ENCODE measurements around the gene TK2.

TK2 gene

DNA sequence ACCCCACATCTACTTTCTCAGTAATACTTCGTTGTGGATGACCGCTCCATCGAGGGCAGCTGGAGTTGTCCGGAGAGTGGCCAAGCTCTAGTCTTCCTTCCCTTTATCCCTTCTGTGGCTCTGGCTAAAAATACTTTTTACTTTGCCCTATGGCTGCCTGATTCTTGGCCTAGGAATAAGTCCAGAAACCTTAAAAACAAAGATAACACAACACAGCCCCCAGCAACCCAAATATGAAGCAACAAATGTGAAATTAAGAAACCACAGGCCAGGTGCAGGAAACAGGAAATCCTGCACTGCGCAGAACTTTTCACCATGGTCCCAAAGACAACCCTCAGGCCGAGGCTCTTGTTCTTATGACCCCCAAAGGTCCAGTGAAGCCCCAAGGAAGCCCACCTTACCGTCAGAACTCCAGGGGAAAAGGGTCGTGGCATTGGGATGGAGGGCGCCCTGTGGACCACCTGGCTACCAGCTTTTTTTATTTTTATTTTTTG, 26.0 kb downstream of the TK2 start:
- Histone ChIP-seq H3K4me1 (peaks cover 93% of the 10 kb centered on the region), H3K4me3 (peak overlapping the region; percentile 41; the same call in 1 of the 2 replicates), H3K27me3 (no peaks in the 10 kb centered on the region), H3K4me2 (peak overlapping the region; percentile 92), H4K20me1 (no peaks in the 10 kb centered on the region), H3K9ac (peak overlapping the region; percentile 83), H3K9me3 (no peaks in the 10 kb centered on the region), H3K36me3 (peaks cover 8% of the 10 kb centered on the region; the same call in 1 of the 2 replicates), H3K27ac (peak overlapping the region; percentile 92)
- peak; percentile 100 for TF ChIP-seq Cebpa-rat (IDR thresholded peaks at IDR 0.05)

DNA sequence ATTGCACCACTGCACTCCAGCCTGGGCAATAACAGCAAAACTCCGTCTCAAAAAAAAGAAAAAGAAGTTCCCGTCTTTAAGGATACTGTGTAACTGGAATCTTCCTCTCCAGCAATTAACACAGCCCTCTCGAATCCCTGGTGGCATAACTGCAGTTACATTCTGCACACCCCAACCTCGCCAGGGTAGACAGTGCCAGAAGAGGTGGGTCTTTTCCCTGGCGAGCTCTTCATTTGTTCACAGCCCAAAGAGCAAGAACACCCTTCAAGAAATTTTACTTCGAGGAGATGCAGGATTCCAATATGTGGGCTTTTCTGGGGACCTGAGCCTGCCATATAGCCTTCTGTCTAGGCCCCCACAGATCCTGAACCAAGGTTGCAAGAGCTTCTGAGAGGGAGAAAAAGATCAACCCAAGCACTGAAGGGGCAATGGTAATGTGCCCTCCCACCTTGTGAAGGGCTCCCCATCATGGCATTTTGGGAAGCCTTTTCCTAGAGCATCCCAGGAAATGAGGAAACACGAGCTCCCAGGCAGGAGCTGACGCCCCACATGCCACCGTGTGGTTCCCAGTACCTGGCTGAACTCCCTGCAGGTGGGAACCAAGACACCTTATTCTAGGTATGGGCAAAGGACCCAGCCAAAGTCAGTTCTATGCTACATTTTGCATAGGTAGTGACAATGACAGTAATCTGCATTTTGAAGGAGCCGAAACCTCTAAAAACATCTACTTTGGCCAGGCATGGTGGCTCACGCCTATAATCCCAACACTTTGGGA, 26.9 kb downstream of the TK2 start:
- H3K27ac ChIP-seq = peak overlapping the region; percentile 92
- peak overlapping the region; percentile 83 for H3K9ac ChIP-seq
- H3K4me1 ChIP-seq = peaks cover 100% of the 10 kb centered on the region
- H3K4me3 ChIP-seq = no peak overlapping the region
- peak overlapping the region; percentile 92 for H3K4me2 ChIP-seq
- peaks cover 2% of the 10 kb centered on the region; the same call in 1 of the 2 replicates for H3K36me3 ChIP-seq
- no peak for TF ChIP-seq Cebpa-rat (IDR thresholded peaks at IDR 0.05)
- no peaks in the 10 kb centered on the region for H4K20me1 ChIP-seq
- H3K27me3 ChIP-seq = no peaks in the 10 kb centered on the region
- H3K9me3 ChIP-seq = no peaks in the 10 kb centered on the region

DNA sequence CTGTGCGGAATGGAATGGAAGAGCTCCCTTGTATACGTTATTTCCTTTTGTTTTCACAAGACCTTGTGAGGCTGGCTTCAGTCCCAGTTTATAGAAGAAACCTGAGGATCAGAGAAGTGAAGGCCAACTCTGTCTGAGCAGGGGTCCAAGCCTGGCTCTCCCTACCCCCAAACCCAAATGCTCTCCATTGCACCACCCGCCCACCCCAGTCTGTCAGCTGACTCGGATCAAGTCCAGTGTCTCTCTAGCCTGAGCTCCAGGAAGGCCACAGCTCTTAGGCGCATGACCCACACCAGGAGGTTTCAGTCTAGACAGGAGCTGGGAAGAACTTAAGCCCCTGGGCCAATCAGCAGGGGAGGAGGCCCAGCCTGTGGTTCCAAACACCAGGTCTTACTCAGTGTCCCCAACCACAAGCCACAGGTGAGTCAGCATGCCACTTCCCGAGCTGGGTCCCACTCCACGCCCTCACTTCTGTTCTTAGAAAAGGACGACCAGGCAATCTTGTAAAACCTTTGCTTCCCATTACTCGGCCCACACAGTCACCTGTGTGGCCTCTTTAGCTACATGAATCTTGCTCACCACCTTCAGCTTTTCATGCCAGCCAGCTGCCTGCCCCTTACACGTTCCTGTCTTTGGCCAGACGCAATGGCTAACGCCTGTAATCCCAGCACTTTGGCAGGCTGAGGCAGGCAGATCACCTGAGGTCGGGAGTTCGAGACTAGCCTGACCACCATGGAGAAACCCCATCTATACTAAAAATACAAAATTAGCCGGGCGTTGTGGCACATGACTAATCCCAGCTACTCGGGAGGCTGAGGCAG, 27.8 kb downstream of the TK2 start:
- Histone ChIP-seq H3K4me3 (peak overlapping the region; percentile 16; the same call in 1 of the 2 replicates), H3K9me3 (no peaks in the 10 kb centered on the region), H3K4me2 (peak overlapping the region; percentile 92), H3K9ac (peak overlapping the region; percentile 83; the same call in 1 of the 2 replicates), H3K27me3 (no peaks in the 10 kb centered on the region), H4K20me1 (no peaks in the 10 kb centered on the region), H3K4me1 (peaks cover 100% of the 10 kb centered on the region), H3K27ac (peak overlapping the region; percentile 92), H3K36me3 (no peaks in the 10 kb centered on the region)
- TF ChIP-seq Cebpa-rat (IDR thresholded peaks at IDR 0.05) = no peak

DNA sequence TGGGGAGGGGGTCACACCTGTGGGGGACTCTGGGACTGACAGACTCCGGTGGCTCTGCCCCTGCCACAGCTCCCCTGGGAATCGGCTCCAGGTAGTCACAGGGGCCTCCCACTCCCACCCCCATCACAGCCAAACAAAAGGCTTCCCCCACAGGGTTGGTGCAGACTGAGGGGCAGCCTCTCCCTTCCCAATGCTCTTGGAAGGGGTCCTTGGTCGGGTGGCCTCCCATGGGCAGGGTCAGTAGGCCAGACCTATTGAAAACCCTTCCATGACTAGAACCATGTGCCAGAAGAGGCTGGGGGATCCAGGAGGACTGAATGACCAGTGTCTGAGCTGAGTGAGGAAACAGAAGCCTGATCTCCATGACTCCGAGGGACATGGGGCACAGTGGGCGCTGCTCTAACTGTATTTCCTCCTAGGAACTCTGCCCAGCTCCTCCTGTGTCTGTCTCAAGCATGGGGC, 28.6 kb downstream of the TK2 start:
- Histone ChIP-seq H3K36me3 (no peaks in the 10 kb centered on the region), H3K4me2 (peak overlapping the region; percentile 92), H3K27ac (peak overlapping the region; percentile 92), H3K4me3 (no peak overlapping the region), H3K9me3 (no peaks in the 10 kb centered on the region), H4K20me1 (no peaks in the 10 kb centered on the region), H3K9ac (no peak overlapping the region), H3K27me3 (no peaks in the 10 kb centered on the region), H3K4me1 (peaks cover 100% of the 10 kb centered on the region)
- TF ChIP-seq Cebpa-rat (IDR thresholded peaks at IDR 0.05) = no peak

DNA sequence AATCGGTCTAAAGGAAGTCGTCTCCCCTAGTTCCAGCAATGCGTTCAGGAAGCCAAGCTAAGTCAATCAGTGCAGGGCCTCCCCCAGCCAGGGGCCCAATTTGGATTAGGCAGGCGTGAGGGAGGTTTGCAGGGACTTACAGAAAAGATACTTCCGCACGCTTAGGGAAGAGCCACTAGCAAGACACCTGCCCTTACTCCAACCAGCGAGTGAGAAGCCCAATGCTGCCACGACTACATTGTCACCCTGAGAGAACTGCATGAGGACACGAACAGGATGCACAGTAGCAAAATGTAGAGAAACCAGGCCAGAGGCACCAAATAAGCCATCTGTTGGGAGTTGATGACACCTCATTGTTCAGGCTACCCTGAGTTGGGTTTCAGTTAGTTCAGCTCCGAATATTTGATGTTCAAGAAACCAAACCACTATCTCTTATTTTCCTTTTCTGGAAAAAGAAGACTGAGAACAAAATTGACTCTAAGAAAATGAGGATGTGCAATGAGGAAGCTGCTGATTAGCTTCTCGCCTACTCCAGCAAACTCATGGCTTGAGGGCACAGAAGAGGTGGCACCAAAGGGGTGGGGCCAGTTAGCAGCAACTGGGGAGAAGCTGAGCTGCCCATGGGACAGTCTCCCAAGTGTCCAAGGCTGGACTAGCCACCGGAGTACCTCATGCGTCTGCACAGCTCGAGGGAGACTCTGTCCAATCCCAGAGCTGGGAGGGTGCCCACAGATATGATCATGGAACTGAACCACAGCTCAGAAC, 29.3 kb downstream of the TK2 start:
- peaks cover 100% of the 10 kb centered on the region for H3K4me1 ChIP-seq
- no peak overlapping the region; the same call in 1 of the 2 replicates for H3K9ac ChIP-seq
- H3K9me3 ChIP-seq = no peaks in the 10 kb centered on the region
- H3K27me3 ChIP-seq = no peaks in the 10 kb centered on the region
- peak overlapping the region; percentile 92 for H3K4me2 ChIP-seq
- H3K36me3 ChIP-seq = no peaks in the 10 kb centered on the region
- no peaks in the 10 kb centered on the region for H4K20me1 ChIP-seq
- no peak for TF ChIP-seq Cebpa-rat (IDR thresholded peaks at IDR 0.05)
- H3K4me3 ChIP-seq = no peak overlapping the region
- H3K27ac ChIP-seq = peak overlapping the region; percentile 92

DNA sequence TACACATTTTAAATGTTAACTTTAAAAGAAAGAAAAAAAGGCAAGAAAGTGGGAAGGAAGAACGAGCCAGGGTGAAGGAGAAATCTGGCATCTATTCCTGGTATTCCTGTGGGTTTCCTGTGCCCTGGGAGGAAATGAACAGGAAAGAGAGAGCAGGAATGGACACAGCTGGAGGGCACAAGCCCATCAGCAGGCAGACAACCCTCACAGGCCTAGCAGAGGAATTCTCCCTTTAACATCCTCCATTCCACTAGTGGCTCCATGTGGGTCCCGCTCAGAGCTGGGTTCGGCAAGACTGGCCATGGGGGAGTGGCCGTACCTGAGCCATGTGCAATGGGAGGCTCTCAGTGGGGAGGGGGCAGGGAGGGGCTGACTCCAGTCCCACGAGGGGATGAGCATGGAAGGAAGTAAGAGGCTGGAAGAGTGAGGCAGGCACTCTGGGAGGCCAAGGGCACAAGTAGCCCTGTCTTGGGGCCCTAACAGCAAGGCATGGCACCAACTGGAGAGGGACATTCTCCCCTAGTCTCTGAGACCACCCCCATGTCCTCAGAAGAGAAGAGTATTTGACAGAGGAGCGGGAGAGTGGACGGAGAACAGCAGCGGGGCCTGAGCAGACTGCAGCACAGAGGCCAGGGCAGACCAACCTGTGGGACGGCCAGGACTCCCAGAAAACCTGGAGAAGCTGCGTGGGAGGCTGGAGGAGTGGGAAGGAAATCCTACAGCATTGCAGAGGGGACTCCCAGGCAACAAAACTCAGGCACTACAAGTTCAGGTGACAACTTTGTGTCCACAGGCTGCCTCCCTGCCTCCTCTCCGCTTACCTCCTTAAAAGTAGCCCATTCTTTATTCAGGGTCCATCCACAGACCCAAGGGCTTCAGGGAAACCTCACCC, 30.2 kb downstream of the TK2 start:
- Histone ChIP-seq H3K4me3 (no peak overlapping the region), H3K36me3 (no peaks in the 10 kb centered on the region), H3K9me3 (no peaks in the 10 kb centered on the region), H3K27me3 (no peaks in the 10 kb centered on the region), H4K20me1 (no peaks in the 10 kb centered on the region), H3K4me1 (peaks cover 97% of the 10 kb centered on the region), H3K27ac (peak overlapping the region; percentile 92), H3K9ac (peak overlapping the region; percentile 36; the same call in 1 of the 2 replicates), H3K4me2 (peak overlapping the region; percentile 92)
- TF ChIP-seq Cebpa-rat (IDR thresholded peaks at IDR 0.05) = no peak

DNA sequence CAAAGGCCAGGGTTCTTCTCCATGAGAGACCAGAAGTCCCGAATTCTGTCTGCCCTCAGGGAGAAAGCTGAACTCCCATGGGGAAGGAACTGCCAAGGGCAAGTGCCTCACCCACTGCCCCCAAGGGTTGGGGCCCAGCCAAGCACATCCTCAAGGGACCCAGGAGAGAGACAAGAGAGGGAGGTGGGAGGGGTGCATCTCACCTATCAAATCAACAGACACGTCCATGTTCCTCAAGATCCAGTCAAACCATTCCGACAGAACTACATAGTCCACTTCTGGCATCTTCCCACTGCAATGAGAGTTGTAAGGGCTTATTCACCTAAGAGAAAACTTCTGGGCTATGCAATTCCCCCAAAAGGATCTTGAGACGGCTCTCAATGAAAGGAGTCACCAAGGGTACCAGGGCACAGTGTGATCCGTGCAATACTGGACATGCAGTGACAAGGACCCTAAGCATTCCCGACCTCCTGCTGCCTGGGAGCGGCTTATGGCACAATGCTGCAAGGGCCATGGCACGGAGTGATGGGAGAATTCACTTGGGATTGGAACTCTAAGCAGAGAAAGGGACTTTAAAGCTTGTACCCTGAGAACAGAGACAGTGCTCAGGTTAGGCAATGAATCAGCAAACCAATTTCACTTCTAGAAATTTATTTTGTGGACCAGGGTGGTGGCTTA, 32.2 kb downstream of the TK2 start:
- Histone ChIP-seq H3K9me3 (no peaks in the 10 kb centered on the region), H3K27ac (peak overlapping the region; percentile 93), H3K27me3 (no peaks in the 10 kb centered on the region), H3K9ac (peak overlapping the region; percentile 77), H3K36me3 (no peaks in the 10 kb centered on the region), H3K4me2 (peak overlapping the region; percentile 89), H3K4me1 (peaks cover 87% of the 10 kb centered on the region), H4K20me1 (no peaks in the 10 kb centered on the region), H3K4me3 (peak overlapping the region; percentile 47)
- TF ChIP-seq Cebpa-rat (IDR thresholded peaks at IDR 0.05) = no peak
